Hair follicular keratinocyte (primary cell): ENCODE data around the gene NUP54. TPM values are rescaled to one million over a fixed set of nuclear protein-coding genes. Genes with fewer than 3 reads are reported as not detected.

ENCODE experiments used
- total RNA-seq: library from RNA; depleted of rRNA; stranded (reverse); fragments of >200 nt; gene quantifications from 2 replicates; pipeline ENCODE4 v1.2.3, GENCODE V29; 2015

Gene NUP54, protein sequence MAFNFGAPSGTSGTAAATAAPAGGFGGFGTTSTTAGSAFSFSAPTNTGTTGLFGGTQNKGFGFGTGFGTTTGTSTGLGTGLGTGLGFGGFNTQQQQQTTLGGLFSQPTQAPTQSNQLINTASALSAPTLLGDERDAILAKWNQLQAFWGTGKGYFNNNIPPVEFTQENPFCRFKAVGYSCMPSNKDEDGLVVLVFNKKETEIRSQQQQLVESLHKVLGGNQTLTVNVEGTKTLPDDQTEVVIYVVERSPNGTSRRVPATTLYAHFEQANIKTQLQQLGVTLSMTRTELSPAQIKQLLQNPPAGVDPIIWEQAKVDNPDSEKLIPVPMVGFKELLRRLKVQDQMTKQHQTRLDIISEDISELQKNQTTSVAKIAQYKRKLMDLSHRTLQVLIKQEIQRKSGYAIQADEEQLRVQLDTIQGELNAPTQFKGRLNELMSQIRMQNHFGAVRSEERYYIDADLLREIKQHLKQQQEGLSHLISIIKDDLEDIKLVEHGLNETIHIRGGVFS
- 38.4 and 58.9 TPM in 2 replicates for total RNA-seq

DNA sequence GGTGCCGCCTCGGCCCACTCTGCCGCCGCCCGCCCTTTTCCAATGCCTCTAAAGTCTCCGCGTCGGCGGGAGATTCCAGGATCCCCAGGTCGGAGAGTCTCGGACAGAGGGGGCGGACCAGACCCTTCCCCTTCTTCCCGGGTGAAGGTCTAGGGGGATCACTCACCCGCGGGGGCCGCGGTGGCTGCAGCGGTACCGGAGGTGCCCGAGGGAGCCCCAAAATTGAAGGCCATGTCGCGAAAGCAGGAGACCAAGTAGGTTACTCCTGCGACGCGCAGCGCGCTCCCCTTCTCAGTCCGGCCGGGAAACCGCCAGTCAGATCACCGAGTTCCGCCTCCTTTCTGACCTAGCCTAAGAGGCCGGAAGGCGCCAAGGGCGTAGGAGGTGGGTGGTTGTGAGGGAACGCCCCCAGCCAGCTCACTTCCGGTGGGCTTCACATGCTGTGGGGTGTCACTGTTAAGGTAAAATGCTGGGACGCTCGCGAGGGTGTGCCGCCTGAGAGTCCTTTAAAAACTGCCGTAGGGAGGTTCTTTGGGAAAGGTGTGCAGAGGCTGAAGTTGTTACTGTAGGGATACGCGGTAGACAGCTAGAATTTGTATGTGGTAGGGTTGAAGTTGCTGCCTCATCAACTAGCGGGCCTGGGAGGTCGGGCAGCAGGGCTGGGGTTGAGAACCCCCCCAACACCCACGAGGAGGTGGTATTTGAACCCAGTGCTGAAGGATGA, at the start of gene NUP54:
TSS of gene NUP54 (minus strand) at position 256 of the 724 bp plus-strand sequence. CDS start at position 233, 23 bp downstream.

DNA sequence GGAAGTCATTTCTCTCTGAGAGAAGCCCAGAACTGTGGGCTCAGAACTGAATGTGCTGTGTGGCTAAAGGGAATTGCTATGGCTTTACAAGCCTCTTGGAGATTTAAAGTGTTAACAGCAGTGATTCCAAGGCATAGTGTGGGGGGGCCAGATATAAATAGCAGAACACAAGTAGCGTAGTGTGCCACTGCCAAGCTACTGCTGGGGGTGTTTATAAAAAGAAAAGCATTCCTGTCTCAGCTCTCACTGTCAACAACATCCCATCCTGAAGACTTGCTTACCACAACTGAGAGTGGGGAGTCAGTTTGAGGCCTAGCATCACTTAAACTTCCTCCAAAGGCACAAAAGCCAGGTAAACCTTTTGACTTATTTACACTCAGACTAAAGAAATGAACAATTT, 73.7 kb downstream of the NUP54 start, which contains the start of gene ART3:
TSS of gene ART3 (plus strand) at position 242 of the 400 bp plus-strand sequence. CDS start 1,181 bp downstream, outside the sequence.

Other genes with a start within 250 kb of the NUP54 start
- not detected in 2 replicates for gene PPEF2, start 245.9 kb downstream of the NUP54 start, total RNA-seq
- 20.7 and 26.5 TPM in 2 replicates for gene NAAA, start 207.4 kb downstream of the NUP54 start, total RNA-seq
- gene SDAD1, start 157.5 kb downstream of the NUP54 start, total RNA-seq = 29.8 and 34.7 TPM in 2 replicates
- not detected in 2 replicates for gene CXCL9, start 140.9 kb downstream of the NUP54 start, total RNA-seq
- 0.30 and 1.6 TPM in 2 replicates for gene CXCL10, start 124.9 kb downstream of the NUP54 start, total RNA-seq
- 0.15 and 1.2 TPM in 2 replicates for gene CXCL11, start 112.3 kb downstream of the NUP54 start, total RNA-seq
- gene ART3, start 73.7 kb downstream of the NUP54 start, total RNA-seq = 0.31 and 0.49 TPM in 2 replicates
- gene SCARB2, start 65.4 kb upstream of the NUP54 start, total RNA-seq = 48.5 and 75.7 TPM in 2 replicates
- gene FAM47E, start 103.3 kb upstream of the NUP54 start, total RNA-seq = not detected in 2 replicates
- 2.0 and 3.4 TPM in 2 replicates for gene STBD1, start 158.3 kb upstream of the NUP54 start, total RNA-seq